Fibroblast of lung (primary cell): ENCODE results near the gene CCND3. TPM values are rescaled to one million over a fixed set of nuclear protein-coding genes. Genes with fewer than 3 reads are reported as not detected.

Experiments
- DNase-seq, 2 donors: peaks; one replicate each; pipeline versions ENCODE4 v3.0.0 to v3.0.0-alpha.2; 2010; ENCODE audit warnings: low read depth in 2 of 2
- H2AFZ ChIP-seq: 2 replicates; pipeline ENCODE4 v1.5.1; 2012; ENCODE audit warnings: low read length, control low read depth, inconsistent platforms
- H3K27ac ChIP-seq: 2 replicates; pipeline ENCODE4 v1.5.1; 2011; ENCODE audit warnings: low read length, control low read depth; ENCODE audit not compliant: insufficient read depth
- H3K27me3 ChIP-seq: 2 replicates; pipeline ENCODE4 v1.5.1; 2011; ENCODE audit warnings: mild to moderate bottlenecking, low read length; ENCODE audit not compliant: control insufficient read depth, insufficient read depth
- H3K36me3 ChIP-seq: 2 replicates; pipeline ENCODE4 v1.5.1; 2011; ENCODE audit warnings: low read length; ENCODE audit not compliant: control insufficient read depth, insufficient read depth
- H3K4me1 ChIP-seq: 2 replicates; pipeline ENCODE4 v1.5.1; 2011; ENCODE audit warnings: low read length; ENCODE audit not compliant: control insufficient read depth, insufficient read depth; ENCODE audit errors: extremely low read depth
- H3K4me2 ChIP-seq: 2 replicates; pipeline ENCODE4 v1.5.1; 2011; ENCODE audit warnings: low read length, control low read depth; ENCODE audit not compliant: insufficient read depth; ENCODE audit errors: extremely low read depth
- H3K4me3 ChIP-seq, 4 experiments: fragments of 200-600 bp in 1 of 4; sonication (generic) in 1 of 4; replicated peaks in 1 of 4; 2 replicates each; pipeline ENCODE4 v1.5.1; 2011 to 2016; ENCODE audit warnings: low read length in 4 of 4, low read depth in 3 of 4, mild to moderate bottlenecking in 3 of 4, control low read depth in 2 of 4, inconsistent platforms in 1 of 4, mixed read lengths in 1 of 4; ENCODE audit not compliant: insufficient read depth in 1 of 4; ENCODE audit errors: control extremely low read depth in 1 of 4
- H3K79me2 ChIP-seq: 2 replicates; pipeline ENCODE4 v1.5.1; 2012; ENCODE audit warnings: mild to moderate bottlenecking, low read length, inconsistent platforms; ENCODE audit not compliant: control insufficient read depth, insufficient read depth
- H3K9ac ChIP-seq: 2 replicates; pipeline ENCODE4 v1.5.1; 2011; ENCODE audit warnings: mild to moderate bottlenecking, low read length, control low read depth; ENCODE audit not compliant: insufficient read depth
- H3K9me3 ChIP-seq: 2 replicates; pipeline ENCODE4 v1.5.1; 2012; ENCODE audit warnings: low read depth, low read length; ENCODE audit not compliant: control insufficient read depth, insufficient read depth
- H4K20me1 ChIP-seq: 2 replicates; pipeline ENCODE4 v1.5.1; 2011; ENCODE audit warnings: low read length; ENCODE audit not compliant: control insufficient read depth, insufficient read depth; ENCODE audit errors: extremely low read depth
- EZH2 ChIP-seq: IDR thresholded peaks from 2 replicates; pipeline ENCODE4 v1.5.1; 2012; ENCODE audit warnings: low read length, control low read depth, mild to moderate bottlenecking; ENCODE audit errors: missing control alignments
- polyA plus RNA-seq, 2 donors: library from polyadenylated mRNA; depleted of rRNA in 1 of 2; stranded (reverse) in 1 of 2; unstranded in 1 of 2; fragments of >200 nt; gene quantifications; 2 replicates each; pipeline ENCODE4 v1.2.1, GENCODE V29; 2011 to 2012; ENCODE audit warnings: missing spikeins in 1 of 2
- total RNA-seq: library from RNA; depleted of rRNA; stranded (reverse); fragments of >200 nt; gene quantifications from 2 replicates; pipeline ENCODE4 v1.2.1, GENCODE V29; 2014
- TF ChIP-seq, protein P1 (sequence below), 2 donors: IDR thresholded peaks in 1 of 2; conservative IDR thresholded peaks in 1 of 2; 1 replicate in 1 of 2; 2 replicates in 1 of 2; pipeline ENCODE4 v1.5.1; 2011 to 2012; ENCODE audit warnings: low read length in 2 of 2, control low read depth in 1 of 2, inconsistent platforms in 1 of 2, low read depth in 1 of 2, mild to moderate bottlenecking in 1 of 2

Gene CCND3
- total and polyA plus RNA-seq, 2 donors (not counting 1 experiment from before 2014, with no cell fraction given): 15.0 to 29.6 TPM

DNA sequence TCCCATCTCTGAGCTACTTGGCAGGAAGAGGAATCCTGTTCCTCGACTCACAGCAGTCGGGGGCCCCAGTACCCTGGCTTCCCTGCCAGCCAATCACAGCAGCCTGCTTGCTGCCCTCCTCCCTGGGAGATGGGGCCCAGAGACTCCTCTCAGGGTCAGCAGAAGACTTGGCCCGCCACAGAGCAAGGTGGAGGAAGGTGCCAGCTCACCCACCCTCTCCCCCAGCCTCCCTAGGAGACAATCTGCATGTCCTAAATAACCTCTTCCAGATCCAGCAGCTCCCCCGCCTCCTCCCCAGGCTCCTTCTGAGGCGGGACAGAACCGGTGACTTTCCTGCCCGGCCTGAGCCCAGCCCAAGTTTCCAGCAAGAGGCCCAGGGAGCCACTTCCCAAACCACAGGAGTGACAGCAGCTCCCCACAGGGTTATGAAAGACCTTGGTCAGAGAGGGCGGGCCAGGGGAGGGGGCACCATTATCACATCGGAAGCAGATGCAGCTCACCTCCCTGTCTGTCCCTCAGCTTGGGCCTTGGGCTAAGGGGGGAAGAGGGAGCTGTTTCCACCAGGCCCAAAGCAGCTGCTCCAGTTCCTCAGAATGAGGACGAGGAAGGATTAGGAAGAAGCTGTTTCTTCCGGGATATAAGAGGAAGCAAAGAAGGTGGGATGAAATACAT is 2.3 kb downstream of the CCND3 start:
- H3K27me3 ChIP-seq: no peaks in the 10 kb centered on the region
- DNase-seq: peak; percentile 42 to 68
- H3K4me1 ChIP-seq: peaks cover 16% of the 10 kb centered on the region
- no peak overlapping the region for H2AFZ ChIP-seq
- H3K27ac ChIP-seq: peak overlapping the region; percentile 26
- no peak overlapping the region for H3K4me2 ChIP-seq
- H3K9ac ChIP-seq: no peak overlapping the region
- TF ChIP-seq, protein P1, sequence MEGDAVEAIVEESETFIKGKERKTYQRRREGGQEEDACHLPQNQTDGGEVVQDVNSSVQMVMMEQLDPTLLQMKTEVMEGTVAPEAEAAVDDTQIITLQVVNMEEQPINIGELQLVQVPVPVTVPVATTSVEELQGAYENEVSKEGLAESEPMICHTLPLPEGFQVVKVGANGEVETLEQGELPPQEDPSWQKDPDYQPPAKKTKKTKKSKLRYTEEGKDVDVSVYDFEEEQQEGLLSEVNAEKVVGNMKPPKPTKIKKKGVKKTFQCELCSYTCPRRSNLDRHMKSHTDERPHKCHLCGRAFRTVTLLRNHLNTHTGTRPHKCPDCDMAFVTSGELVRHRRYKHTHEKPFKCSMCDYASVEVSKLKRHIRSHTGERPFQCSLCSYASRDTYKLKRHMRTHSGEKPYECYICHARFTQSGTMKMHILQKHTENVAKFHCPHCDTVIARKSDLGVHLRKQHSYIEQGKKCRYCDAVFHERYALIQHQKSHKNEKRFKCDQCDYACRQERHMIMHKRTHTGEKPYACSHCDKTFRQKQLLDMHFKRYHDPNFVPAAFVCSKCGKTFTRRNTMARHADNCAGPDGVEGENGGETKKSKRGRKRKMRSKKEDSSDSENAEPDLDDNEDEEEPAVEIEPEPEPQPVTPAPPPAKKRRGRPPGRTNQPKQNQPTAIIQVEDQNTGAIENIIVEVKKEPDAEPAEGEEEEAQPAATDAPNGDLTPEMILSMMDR (conservative IDR thresholded peaks at IDR 0.05 in 1 of 2, IDR thresholded peaks at IDR 0.05 in 1 of 2; ENCODE audit: low read depth in 1 of 2, low read length in 2 of 2): no peak
- TF ChIP-seq EZH2: no peak
- peak overlapping the region in 2 of 4 experiments; percentile 74 to 95 for H3K4me3 ChIP-seq
- peaks cover 15% of the 10 kb centered on the region for H3K36me3 ChIP-seq
- H4K20me1 ChIP-seq: no peaks in the 10 kb centered on the region
- H3K9me3 ChIP-seq: no peaks in the 10 kb centered on the region
- peaks cover 41% of the 10 kb centered on the region for H3K79me2 ChIP-seq

DNA sequence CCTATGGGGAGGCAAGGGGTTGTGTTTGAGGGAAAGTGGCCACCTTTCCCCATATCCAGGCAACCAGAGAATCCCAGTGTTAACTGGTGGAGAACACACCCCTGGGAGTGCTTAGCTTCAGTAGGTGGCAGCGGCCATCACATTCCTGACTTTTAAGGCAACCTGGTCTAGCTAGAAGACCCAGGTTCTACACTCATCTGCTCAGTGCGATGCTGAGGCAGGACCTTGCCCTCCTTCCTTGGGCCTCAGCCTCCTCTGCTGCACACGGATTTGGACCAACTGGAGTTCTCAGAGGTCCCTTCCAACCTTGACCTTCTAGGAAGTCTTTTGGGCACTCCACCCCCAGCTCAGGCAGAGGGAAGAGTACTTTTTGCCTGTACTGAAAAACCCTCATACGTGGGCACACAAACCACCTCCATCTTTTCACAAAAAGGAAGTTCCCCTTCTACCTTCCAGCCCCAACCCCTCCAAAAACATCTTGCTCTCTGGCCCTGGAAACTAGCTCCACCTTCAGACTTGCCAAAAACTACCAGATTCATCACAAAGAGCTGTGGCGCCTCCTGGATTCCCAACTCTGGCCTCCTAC is 2.9 kb downstream of the CCND3 start:
- Histone ChIP-seq H2AFZ (no peak overlapping the region), H3K4me1 (peaks cover 16% of the 10 kb centered on the region), H3K79me2 (peaks cover 41% of the 10 kb centered on the region), H3K9ac (no peak overlapping the region), H3K9me3 (no peaks in the 10 kb centered on the region), H3K27me3 (no peaks in the 10 kb centered on the region), H3K4me3 (peak overlapping the region in 1 of 4 experiments; percentile 10), H3K4me2 (no peak overlapping the region), H4K20me1 (no peaks in the 10 kb centered on the region), H3K36me3 (peaks cover 18% of the 10 kb centered on the region), H3K27ac (no peak overlapping the region)
- DNase-seq: no peak
- TF ChIP-seq, protein P1 (conservative IDR thresholded peaks at IDR 0.05 in 1 of 2, IDR thresholded peaks at IDR 0.05 in 1 of 2; ENCODE audit: low read depth in 1 of 2, low read length in 2 of 2): no peak
- no peak for TF ChIP-seq EZH2

DNA sequence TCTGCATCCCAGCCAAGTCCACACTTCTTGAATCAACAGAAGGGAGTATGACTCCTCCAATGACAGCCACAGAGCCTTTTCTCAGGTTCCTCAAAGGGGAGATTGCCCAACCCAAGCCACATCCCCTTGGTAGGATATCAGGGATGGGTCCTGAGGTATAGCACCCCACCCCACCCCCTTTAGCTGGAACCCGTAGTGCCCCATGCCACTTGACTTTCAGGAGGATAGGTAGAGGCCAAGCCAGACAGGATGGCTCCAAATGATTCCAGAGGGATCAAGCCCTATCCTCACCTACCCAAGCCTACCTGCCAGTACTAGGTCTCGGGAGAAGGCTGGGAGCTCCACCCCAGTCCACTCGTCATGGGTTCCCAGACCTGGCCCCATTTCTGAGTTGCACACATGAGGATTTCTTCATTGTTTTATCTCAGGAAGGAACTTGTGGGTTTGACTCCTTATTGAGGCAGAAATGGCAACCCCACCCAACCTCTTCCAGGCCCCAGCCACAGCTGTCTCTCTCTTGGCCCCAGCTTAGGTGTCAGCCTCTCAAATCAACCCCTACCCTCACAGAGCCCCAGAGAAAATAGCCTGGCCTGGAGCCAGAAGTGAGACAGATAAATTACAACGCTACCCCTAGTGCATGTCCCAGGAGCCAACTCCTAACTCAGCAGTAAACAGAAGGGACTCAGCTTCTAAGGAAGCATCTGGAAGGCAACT is 3.6 kb downstream of the CCND3 start:
- DNase-seq: peak in 1 of 2 donors; percentile 49
- no peak overlapping the region for H3K4me2 ChIP-seq

More for the DNA sequence above, 3.6 kb downstream of the CCND3 start:
- no peaks in the 10 kb centered on the region for H4K20me1 ChIP-seq
- peaks cover 41% of the 10 kb centered on the region for H3K79me2 ChIP-seq
- no peak overlapping the region for H3K4me3 ChIP-seq
- H2AFZ ChIP-seq: no peak overlapping the region
- H3K9me3 ChIP-seq: no peaks in the 10 kb centered on the region
- no peaks in the 10 kb centered on the region for H3K27me3 ChIP-seq
- H3K4me1 ChIP-seq: peaks cover 16% of the 10 kb centered on the region
- H3K27ac ChIP-seq: no peak overlapping the region
- H3K9ac ChIP-seq: no peak overlapping the region
- TF ChIP-seq, protein P1 (conservative IDR thresholded peaks at IDR 0.05 in 1 of 2, IDR thresholded peaks at IDR 0.05 in 1 of 2; ENCODE audit: low read depth in 1 of 2, low read length in 2 of 2): no peak
- TF ChIP-seq EZH2: no peak
- H3K36me3 ChIP-seq: peaks cover 18% of the 10 kb centered on the region
